ENCODE results near the gene PREB.

Gene PREB

DNA sequence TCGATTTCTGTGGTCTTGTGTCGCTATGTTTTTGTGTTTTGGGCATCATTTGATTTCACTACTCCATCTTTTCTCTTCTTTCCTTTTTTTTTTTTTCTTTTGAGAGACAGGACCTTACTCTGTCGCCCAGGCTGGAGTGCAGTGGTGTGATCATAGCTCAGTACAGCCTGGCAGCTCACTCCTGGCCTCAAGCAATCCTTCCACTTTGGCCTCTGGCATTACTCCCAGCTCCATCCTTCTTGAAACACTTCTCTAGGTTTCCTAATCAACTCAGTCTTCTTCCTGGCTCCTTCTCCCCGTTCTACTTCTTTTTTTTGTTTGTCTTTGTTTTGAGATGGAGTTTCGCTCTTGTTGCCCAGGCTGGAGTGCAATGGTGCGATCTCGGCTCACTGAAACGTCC, 40.9 kb upstream of the PREB start:
- TF ChIP-seq SUZ12 (IDR thresholded peaks at IDR 0.05; ENCODE audit: extremely low read depth, insufficient read depth, insufficient read length) (no peak), YY1 (IDR thresholded peaks at IDR 0.05; ENCODE audit: insufficient read depth, insufficient read length) (no peak), ZNF274 (IDR thresholded peaks at IDR 0.05; ENCODE audit: low read depth, low read length) (no peak)
- no peaks in the 10 kb centered on the region for H3K9me3 ChIP-seq (ENCODE audit: insufficient read depth, low read length)
- peaks cover 3% of the 10 kb centered on the region for H3K4me1 ChIP-seq (ENCODE audit: insufficient read depth, insufficient read length)
- DNase-seq (ENCODE audit: low read depth, low spot score): no peak
- no peaks in the 10 kb centered on the region for H3K27me3 ChIP-seq (ENCODE audit: insufficient read depth, insufficient read length)
- H3K4me3 ChIP-seq (ENCODE audit: insufficient read length, low read depth): no peak overlapping the region
- no peaks in the 10 kb centered on the region for H3K36me3 ChIP-seq (ENCODE audit: insufficient read depth, insufficient read length, low read length)
- no peak overlapping the region for H3K9ac ChIP-seq (ENCODE audit: insufficient read length, low read depth)

DNA sequence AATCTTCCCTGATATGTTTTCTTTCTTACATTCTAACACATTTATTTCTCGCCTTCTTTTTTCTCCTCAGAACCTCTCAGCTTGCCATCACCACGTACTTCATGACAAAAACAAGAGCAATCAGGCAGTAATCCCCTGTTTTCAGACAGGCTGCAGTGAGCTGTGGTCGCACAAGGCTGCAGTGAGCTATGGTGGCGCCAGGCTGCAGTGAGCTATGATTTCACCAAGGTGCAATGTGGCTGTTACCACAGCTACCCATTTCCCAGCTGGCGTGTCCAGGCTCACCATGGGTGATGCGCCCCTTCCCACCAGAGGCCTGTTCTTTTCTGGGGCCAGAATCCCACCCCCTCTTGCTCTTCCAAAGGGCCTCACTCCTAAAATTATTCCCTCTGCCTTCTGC, 40.2 kb upstream of the PREB start:
- no peak for DNase-seq (ENCODE audit: low read depth, low spot score)
- Histone ChIP-seq H3K9me3 (ENCODE audit: insufficient read depth, low read length) (no peaks in the 10 kb centered on the region), H3K36me3 (ENCODE audit: insufficient read depth, insufficient read length, low read length) (no peaks in the 10 kb centered on the region), H3K27me3 (ENCODE audit: insufficient read depth, insufficient read length) (no peaks in the 10 kb centered on the region), H3K4me1 (ENCODE audit: insufficient read depth, insufficient read length) (peaks cover 3% of the 10 kb centered on the region), H3K9ac (ENCODE audit: insufficient read length, low read depth) (no peak overlapping the region), H3K4me3 (ENCODE audit: insufficient read length, low read depth) (no peak overlapping the region)
- TF ChIP-seq SUZ12 (IDR thresholded peaks at IDR 0.05; ENCODE audit: extremely low read depth, insufficient read depth, insufficient read length) (no peak), ZNF274 (IDR thresholded peaks at IDR 0.05; ENCODE audit: low read depth, low read length) (no peak), YY1 (IDR thresholded peaks at IDR 0.05; ENCODE audit: insufficient read depth, insufficient read length) (no peak)

DNA sequence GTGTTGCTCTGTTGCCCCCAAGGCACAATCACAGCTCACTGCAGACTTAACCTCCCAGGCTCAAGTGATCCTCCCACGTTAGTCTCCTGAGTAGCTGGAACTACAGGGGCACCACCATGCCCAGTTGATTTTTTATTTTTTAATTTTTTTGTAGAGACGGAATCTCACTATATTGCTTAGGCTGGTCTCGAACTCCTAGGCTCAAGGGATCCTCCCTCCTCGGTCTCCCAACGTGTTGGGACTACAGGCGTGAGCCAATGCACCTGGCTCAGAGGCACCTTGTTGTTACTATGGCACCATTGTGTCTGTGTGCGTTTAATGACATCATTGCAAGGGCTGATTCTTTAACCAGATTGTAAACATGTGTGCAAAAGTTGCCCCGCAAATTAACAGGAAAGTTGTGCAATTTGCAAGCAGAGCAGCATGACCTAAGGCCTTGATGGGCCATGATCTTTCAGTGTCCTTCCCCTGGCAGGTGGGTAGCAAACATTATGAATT, 37.0 kb upstream of the PREB start:
- H3K9ac ChIP-seq (ENCODE audit: insufficient read length, low read depth): no peak overlapping the region
- H3K4me3 ChIP-seq (ENCODE audit: insufficient read length, low read depth): no peak overlapping the region
- TF ChIP-seq SUZ12 (IDR thresholded peaks at IDR 0.05; ENCODE audit: extremely low read depth, insufficient read depth, insufficient read length): no peak
- no peak for TF ChIP-seq YY1 (IDR thresholded peaks at IDR 0.05; ENCODE audit: insufficient read depth, insufficient read length)
- TF ChIP-seq ZNF274 (IDR thresholded peaks at IDR 0.05; ENCODE audit: low read depth, low read length): no peak
- no peaks in the 10 kb centered on the region for H3K27me3 ChIP-seq (ENCODE audit: insufficient read depth, insufficient read length)
- H3K36me3 ChIP-seq (ENCODE audit: insufficient read depth, insufficient read length, low read length): no peaks in the 10 kb centered on the region
- H3K4me1 ChIP-seq (ENCODE audit: insufficient read depth, insufficient read length): peaks cover 3% of the 10 kb centered on the region
- H3K9me3 ChIP-seq (ENCODE audit: insufficient read depth, low read length): no peaks in the 10 kb centered on the region
- no peak for DNase-seq (ENCODE audit: low read depth, low spot score)

DNA sequence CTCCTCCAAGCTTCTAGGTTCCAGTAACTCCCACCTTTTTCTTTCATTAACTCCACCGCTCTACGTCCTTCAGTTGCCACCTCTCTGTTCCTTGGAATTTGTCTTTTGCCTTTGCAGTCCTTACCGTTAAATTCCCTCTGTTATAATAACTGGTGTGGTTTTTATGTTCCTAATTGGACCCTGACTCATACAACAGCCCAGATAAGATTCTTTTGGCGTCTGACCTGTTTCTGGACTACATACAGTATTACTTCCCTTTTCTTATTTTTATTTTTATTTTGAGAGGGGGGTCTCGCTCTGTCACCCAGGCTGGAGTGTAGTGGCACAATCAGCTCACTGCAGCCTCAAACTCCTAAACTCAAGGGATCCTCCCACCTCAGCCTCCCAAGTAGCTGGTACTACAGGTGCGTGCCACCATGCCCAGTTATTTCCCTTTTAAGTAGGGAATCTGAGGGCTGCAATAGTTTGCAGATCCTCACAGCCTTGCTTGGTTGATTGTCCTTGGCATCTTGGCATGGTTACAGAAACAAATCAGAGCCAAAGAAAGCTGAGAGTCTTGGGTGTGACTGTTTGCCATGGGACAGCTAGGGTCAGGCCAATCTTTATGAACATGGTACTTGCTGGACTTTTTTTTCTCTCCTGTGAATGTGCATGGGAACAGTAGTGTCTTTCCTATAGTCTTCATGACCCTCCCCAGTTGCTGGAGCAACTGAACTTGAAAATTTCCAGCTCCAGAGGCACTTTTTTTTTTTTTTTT, 36.3 kb upstream of the PREB start:
- Histone ChIP-seq H3K36me3 (ENCODE audit: insufficient read depth, insufficient read length, low read length) (no peaks in the 10 kb centered on the region), H3K4me1 (ENCODE audit: insufficient read depth, insufficient read length) (peaks cover 3% of the 10 kb centered on the region), H3K27me3 (ENCODE audit: insufficient read depth, insufficient read length) (no peaks in the 10 kb centered on the region), H3K9ac (ENCODE audit: insufficient read length, low read depth) (peak overlapping the region; percentile 2), H3K9me3 (ENCODE audit: insufficient read depth, low read length) (0 out of 2 replicates have a peak, but pooled peaks cover under 1% of the 10 kb centered on the region), H3K4me3 (ENCODE audit: insufficient read length, low read depth) (no peak overlapping the region)
- TF ChIP-seq SUZ12 (IDR thresholded peaks at IDR 0.05; ENCODE audit: extremely low read depth, insufficient read depth, insufficient read length) (no peak), YY1 (IDR thresholded peaks at IDR 0.05; ENCODE audit: insufficient read depth, insufficient read length) (no peak), ZNF274 (IDR thresholded peaks at IDR 0.05; ENCODE audit: low read depth, low read length) (no peak)
- DNase-seq (ENCODE audit: low read depth, low spot score): no peak

DNA sequence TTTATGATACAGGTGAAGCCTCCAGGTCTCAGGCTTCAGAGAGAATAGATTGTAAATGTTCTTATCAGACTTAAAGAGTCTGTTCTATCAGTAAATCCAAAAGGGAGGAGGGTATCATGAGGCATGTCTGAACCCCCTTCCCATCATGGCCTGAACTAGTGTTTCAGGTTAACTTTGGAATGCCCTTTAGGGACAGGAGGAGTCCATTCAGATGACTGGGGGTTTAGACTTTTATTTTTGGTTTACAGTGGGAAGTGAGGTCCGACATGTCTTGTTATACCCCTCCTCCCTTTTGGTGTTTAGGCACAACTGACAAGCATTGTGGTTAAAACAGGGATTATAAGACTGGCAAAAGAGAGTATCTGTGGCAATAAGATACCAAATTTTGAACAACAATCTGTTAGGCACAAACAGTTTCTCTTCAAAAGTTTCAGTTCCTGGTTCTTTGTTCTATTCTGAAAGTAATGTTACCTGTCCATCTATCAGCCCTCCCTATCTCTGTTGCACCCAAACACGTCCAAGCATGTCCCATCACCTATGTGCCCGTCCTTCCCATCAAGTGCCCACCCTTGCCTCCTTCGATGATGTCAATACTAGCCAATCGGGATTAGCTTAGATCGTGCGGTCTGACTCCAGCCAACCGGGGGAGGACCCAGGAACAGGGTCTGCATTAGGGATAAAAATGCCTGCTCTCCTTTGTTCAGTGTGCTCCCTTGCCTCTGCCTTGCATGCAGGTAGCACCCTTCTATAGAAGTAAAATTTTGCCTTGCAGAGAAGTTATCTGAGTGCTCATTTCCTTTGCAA, 30.7 kb upstream of the PREB start:
- Histone ChIP-seq H3K36me3 (ENCODE audit: insufficient read depth, insufficient read length, low read length) (no peaks in the 10 kb centered on the region), H3K9ac (ENCODE audit: insufficient read length, low read depth) (no peak overlapping the region), H3K27me3 (ENCODE audit: insufficient read depth, insufficient read length) (no peaks in the 10 kb centered on the region), H3K4me1 (ENCODE audit: insufficient read depth, insufficient read length) (no peaks in the 10 kb centered on the region), H3K9me3 (ENCODE audit: insufficient read depth, low read length) (peaks cover 12% of the 10 kb centered on the region; the same call in 1 of the 2 replicates), H3K4me3 (ENCODE audit: insufficient read length, low read depth) (no peak overlapping the region)
- no peak for TF ChIP-seq SUZ12 (IDR thresholded peaks at IDR 0.05; ENCODE audit: extremely low read depth, insufficient read depth, insufficient read length)
- TF ChIP-seq ZNF274 (IDR thresholded peaks at IDR 0.05; ENCODE audit: low read depth, low read length): no peak
- no peak for TF ChIP-seq YY1 (IDR thresholded peaks at IDR 0.05; ENCODE audit: insufficient read depth, insufficient read length)
- no peak for DNase-seq (ENCODE audit: low read depth, low spot score)

DNA sequence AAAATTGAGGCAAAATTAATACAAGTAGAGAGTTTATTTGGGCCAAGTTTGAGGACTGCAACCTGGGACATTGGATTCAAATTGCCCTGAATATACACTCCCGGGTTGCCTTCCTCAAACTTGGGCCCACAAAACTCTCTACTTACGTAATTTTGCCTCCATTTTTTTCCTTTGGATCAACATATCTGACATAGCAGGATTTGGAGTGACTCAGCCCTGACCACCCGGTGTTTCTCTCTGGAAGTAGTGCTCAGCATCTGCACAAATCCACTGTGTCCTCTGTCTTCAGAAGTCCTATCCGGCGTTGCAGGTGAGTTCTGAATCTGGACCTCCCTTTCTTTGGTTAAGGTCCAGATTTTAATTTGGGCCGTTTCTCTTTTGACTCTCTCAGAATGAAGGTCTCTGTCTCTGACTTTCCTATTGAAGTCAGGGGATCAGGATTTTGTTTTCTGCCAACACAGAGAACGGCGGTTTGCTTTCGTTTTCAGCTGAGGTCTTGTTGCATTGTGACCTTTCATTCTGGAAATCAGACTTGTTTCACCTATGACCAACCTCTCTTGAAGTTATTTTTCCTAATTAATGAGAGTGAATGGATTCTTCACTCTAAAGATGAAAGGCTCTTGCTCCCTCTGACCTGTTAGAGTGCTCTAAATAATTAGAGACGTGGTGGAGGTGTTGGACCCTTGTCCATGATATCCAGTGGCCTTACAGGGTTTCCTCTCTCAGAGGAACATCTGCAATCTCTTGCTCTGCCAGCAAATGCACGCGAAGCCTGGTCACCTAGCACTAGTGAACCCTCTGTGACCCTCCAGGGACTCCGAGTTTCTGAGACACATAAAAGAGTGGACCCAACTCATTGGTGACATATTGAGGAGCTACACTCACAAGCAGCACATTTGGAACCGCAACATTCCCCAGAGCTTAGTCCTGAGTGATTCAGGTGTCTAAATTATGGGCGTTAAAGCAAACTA, 28.0 kb upstream of the PREB start:
- no peak overlapping the region for H3K4me3 ChIP-seq (ENCODE audit: insufficient read length, low read depth)
- no peak for DNase-seq (ENCODE audit: low read depth, low spot score)
- H3K4me1 ChIP-seq (ENCODE audit: insufficient read depth, insufficient read length): peaks cover 3% of the 10 kb centered on the region
- H3K36me3 ChIP-seq (ENCODE audit: insufficient read depth, insufficient read length, low read length): no peaks in the 10 kb centered on the region
- H3K9me3 ChIP-seq (ENCODE audit: insufficient read depth, low read length): peaks cover 12% of the 10 kb centered on the region; the same call in 1 of the 2 replicates
- TF ChIP-seq YY1 (IDR thresholded peaks at IDR 0.05; ENCODE audit: insufficient read depth, insufficient read length) (no peak), ZNF274 (IDR thresholded peaks at IDR 0.05; ENCODE audit: low read depth, low read length) (no peak), SUZ12 (IDR thresholded peaks at IDR 0.05; ENCODE audit: extremely low read depth, insufficient read depth, insufficient read length) (no peak)
- H3K9ac ChIP-seq (ENCODE audit: insufficient read length, low read depth): no peak overlapping the region
- H3K27me3 ChIP-seq (ENCODE audit: insufficient read depth, insufficient read length): no peaks in the 10 kb centered on the region
